Endothelial cell of hepatic sinusoid (primary cell): ENCODE data around the gene AFP.
"Not testable (repeated sequence)": the region's sequence is repeated elsewhere in the genome, so short reads cannot be mapped to it uniquely, and the experiment has no call there.

Experiments used
- in situ Hi-C: cut with HindIII; loops from 2 replicates; pipeline ENCODE4 v1.10.0; 2017; ENCODE audit warnings: low sequenced_read_pairs

The AFP gene

DNA sequence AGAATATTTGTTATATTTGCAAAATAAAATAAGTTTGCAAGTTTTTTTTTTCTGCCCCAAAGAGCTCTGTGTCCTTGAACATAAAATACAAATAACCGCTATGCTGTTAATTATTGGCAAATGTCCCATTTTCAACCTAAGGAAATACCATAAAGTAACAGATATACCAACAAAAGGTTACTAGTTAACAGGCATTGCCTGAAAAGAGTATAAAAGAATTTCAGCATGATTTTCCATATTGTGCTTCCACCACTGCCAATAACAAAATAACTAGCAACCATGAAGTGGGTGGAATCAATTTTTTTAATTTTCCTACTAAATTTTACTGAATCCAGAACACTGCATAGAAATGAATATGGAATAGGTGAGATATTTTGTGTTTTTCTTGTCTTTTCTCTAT lies at the start of gene AFP:
Gene AFP (plus strand): TSS at position 238 of the 400 bp plus-strand sequence. CDS start 42 bp downstream, at position 280.
- in situ Hi-C loops = loop anchor here (5.0 to 10.0 kb wide), 2 partner anchors 59 to 101 kb away; no protein-coding TSS in a partner anchor

DNA sequence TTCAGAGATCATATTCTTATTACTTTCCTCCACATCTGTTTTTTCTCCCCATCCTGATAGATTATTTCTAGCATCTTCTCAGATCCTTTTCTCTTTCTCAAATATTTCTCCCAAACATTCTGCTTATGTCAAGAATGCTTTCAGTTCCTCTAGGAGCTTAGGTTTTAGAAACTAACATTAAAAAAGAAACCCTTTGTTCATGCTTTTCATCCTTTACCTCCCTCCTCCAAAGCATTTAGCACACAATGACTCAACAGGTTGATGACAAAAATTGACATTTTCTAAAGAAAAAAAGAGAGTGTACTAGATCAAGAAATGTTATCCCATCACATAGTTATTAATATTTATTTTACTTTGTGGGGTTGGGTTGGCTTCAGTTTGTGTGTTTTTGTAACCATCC lies 48.5 kb upstream of the AFP start:
- in situ Hi-C loops = no loop called here

DNA sequence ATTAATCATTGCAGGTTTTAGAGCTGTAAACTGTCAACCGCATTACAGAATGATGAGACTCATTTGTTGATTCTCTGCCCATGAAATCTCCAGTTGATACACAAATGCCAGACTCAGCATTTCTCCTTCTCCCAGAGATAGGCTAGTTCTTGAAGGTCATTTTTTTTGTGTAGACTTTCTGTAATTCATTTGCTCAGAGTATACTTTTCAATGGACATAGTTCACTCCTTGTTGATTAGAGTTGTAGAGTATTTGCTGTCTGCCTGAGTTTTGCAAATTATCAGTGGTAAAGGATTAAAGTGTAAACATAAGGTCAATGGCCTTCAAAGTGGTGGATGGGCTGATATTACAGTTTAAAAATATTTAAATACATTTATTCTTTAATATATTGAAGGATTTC lies 47.1 kb upstream of the AFP start:
- in situ Hi-C loops = no loop called here

DNA sequence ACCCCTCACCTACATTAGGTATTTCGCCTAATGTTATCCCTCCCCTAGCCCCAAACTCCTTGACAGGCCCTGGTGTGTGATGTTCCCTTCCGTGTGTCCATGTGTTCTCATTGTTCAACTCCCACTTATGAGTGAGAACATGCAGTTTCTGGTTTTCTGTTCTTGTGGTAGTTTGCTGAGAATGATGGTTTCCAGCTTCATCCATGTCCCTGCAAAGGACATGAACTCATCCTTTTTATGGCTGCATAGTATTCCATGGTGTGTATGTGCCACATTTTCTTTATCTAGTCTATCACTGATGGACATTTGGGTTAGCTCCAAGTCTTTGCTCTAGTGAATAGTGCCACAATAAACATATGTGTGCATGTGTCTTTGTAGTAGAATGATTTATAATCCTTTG lies 46.4 kb upstream of the AFP start:
- in situ Hi-C loops = not testable (repeated sequence)

DNA sequence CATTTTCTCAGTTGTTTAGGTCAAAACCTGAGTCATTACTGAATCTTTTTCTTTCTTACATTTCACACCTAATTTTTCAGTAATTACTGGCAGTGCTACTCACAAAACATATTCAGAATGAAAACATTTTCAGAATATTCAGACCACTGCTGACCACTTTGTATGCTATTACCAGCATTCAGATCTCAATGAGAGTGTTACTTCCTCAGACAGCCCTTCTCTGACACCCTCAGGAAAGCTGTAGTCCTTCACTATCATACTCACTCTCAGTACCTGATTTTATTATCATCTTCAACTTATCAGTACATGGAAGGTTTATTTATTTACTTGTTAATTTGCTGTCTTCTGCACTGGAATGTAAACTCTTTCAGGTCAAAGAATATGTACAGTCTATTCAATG lies 44.2 kb upstream of the AFP start:
- in situ Hi-C loops = no loop called here

DNA sequence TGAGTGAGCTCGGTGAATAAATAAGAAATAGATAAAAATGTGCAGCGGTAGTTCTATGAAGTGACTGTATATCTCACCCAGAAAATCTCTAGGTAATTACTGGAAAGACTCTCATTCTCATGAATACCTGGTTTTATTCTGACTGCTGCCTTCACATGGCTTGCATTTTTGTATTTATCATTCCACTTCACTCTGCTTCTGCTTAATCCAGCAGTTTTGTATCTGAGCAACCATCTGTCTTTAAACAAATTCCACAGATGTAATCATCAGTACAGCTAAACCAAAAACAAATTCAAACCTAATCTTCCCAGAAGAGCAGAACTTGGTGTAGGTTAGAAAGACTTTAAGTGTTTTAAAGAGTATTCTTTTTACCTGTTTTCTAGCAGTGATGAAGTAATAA lies 43.1 kb upstream of the AFP start:
- in situ Hi-C loops = no loop called here

DNA sequence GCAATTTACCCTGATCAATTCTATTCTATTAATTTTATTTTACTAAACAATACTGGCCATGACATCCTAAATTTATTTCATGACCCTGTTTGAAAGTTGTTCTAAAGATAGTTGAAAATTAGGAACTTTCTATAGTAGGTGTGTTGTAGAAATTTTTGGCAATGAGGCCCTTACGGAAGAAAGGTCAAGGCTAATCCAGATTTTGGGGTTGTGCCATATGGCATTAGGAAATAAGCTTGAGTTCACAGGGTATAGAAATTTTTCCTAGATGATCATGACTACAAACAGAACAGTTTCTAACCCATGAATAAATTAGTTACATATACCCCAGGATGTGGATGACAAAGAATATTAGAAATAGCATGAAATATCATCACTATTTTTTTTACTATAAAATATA lies 39.7 kb upstream of the AFP start:
- in situ Hi-C loops = loop anchor here (5.0 kb wide), 1 partner anchor 36 kb away; no protein-coding TSS in a partner anchor

DNA sequence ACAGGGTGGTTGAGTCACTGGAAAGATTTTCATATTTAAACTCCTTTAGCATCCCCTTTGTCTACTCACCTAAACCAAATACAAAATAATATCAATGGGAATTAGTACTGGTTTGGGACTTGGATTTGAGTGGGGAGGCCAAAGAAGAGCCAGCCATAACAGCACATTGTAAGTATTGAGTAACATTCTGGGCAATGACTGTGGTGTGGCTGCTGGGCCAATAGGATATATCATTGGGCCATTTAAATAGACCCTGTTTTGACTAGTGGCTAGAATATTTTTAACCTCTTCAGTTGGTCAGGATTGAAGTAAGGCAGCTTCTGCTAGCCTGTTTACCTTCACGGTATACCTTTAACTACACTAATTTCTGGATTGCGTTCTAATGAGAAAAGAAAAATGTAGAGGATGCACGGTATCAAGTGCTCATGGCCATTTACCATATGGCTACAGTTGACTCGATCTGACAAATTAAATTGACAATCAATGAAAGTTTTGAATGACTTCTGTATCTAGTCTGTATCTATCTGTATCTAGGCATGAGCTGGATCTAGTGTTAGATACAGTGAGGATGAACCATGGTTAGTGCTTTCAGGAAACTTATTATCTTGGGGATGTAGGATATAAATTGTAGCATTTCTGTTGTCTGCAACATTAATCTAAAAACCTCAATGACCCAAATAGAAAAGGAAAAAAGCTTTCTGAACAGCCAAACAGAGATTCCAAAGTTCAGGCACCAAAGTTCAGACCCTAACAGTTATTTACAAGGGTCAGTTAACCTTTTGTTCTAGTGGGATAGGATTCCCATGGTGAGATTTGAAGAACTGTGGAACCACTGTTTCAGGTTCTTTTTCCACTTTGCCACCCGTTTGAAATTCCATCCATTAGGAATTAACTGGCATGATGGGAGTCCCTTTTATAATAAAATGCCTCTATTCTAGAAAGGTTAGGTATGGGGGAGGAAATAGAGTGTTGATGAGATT lies 38.7 kb upstream of the AFP start:
- in situ Hi-C loops = loop anchor here (5.0 kb wide), 1 partner anchor 35 kb away; no protein-coding TSS in a partner anchor

DNA sequence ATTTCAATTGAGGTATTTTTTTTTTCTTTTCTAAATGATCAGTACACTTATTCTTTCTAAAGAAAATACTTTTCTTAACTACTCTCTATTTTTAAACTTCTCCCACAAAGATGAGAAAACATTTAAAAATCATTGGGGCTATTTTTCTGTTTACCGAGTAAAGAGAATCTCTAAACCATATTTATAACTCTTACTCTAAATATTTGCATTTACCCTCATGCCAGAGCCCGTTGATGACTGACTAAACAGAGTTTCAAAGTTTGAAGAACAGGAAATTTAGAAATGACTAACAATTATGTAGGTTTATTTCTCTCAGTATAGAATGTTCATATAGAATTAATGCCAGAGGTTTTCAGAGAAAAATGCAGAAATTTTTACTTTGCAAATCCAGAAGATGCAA lies 34.6 kb upstream of the AFP start:
- in situ Hi-C loops = no loop called here

DNA sequence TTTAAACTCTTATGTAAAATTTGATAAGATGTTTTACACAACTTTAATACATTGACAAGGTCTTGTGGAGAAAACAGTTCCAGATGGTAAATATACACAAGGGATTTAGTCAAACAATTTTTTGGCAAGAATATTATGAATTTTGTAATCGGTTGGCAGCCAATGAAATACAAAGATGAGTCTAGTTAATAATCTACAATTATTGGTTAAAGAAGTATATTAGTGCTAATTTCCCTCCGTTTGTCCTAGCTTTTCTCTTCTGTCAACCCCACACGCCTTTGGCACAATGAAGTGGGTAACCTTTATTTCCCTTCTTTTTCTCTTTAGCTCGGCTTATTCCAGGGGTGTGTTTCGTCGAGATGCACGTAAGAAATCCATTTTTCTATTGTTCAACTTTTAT lies 32.0 kb upstream of the AFP start, which contains the start of gene ALB:
Gene ALB (plus strand): TSS at position 246 of the 400 bp plus-strand sequence. CDS start 41 bp downstream, at position 287.
- in situ Hi-C loops = no loop called here

DNA sequence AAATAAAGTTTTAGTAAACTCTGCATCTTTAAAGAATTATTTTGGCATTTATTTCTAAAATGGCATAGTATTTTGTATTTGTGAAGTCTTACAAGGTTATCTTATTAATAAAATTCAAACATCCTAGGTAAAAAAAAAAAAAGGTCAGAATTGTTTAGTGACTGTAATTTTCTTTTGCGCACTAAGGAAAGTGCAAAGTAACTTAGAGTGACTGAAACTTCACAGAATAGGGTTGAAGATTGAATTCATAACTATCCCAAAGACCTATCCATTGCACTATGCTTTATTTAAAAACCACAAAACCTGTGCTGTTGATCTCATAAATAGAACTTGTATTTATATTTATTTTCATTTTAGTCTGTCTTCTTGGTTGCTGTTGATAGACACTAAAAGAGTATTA lies 31.6 kb upstream of the AFP start:
- in situ Hi-C loops = no loop called here

DNA sequence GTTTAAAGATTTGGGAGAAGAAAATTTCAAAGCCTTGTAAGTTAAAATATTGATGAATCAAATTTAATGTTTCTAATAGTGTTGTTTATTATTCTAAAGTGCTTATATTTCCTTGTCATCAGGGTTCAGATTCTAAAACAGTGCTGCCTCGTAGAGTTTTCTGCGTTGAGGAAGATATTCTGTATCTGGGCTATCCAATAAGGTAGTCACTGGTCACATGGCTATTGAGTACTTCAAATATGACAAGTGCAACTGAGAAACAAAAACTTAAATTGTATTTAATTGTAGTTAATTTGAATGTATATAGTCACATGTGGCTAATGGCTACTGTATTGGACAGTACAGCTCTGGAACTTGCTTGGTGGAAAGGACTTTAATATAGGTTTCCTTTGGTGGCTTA lies 30.9 kb upstream of the AFP start:
- in situ Hi-C loops = no loop called here

DNA sequence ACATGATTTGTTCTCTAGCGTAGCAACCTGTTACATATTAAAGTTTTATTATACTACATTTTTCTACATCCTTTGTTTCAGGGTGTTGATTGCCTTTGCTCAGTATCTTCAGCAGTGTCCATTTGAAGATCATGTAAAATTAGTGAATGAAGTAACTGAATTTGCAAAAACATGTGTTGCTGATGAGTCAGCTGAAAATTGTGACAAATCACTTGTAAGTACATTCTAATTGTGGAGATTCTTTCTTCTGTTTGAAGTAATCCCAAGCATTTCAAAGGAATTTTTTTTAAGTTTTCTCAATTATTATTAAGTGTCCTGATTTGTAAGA lies 29.5 kb upstream of the AFP start:
- in situ Hi-C loops = no loop called here

DNA sequence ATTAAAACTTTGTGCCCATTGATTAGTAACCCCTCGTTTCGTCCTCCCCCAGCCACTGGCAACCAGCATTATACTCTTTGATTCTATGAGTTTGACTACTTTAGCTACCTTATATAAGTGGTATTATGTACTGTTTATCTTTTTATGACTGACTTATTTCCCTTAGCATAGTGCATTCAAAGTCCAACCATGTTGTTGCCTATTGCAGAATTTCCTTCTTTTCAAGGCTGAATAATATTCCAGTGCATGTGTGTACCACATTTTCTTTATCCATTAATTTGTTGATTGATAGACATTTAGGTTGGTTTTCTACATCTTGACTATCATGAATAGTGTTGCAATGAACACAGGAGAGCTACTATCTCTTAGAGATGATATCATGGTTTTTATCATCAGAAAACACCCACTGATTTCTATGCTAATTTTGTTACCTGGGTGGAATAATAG lies 28.8 kb upstream of the AFP start:
- in situ Hi-C loops = no loop called here

DNA sequence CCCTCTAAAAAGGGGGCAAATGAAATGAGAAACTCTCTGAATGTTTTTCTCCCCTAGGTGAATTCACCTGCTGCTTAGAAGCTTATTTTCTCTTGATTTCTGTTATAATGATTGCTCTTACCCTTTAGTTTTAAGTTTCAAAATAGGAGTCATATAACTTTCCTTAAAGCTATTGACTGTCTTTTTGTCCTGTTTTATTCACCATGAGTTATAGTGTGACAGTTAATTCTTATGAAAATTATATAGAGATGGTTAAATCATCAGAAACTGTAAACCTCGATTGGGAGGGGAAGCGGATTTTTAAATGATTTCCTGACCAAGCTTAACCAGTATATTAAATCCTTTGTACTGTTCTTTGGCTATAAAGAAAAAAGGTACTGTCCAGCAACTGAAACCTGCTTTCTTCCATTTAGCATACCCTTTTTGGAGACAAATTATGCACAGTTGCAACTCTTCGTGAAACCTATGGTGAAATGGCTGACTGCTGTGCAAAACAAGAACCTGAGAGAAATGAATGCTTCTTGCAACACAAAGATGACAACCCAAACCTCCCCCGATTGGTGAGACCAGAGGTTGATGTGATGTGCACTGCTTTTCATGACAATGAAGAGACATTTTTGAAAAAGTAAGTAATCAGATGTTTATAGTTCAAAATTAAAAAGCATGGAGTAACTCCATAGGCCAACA lies 27.7 kb upstream of the AFP start:
- in situ Hi-C loops = no loop called here

DNA sequence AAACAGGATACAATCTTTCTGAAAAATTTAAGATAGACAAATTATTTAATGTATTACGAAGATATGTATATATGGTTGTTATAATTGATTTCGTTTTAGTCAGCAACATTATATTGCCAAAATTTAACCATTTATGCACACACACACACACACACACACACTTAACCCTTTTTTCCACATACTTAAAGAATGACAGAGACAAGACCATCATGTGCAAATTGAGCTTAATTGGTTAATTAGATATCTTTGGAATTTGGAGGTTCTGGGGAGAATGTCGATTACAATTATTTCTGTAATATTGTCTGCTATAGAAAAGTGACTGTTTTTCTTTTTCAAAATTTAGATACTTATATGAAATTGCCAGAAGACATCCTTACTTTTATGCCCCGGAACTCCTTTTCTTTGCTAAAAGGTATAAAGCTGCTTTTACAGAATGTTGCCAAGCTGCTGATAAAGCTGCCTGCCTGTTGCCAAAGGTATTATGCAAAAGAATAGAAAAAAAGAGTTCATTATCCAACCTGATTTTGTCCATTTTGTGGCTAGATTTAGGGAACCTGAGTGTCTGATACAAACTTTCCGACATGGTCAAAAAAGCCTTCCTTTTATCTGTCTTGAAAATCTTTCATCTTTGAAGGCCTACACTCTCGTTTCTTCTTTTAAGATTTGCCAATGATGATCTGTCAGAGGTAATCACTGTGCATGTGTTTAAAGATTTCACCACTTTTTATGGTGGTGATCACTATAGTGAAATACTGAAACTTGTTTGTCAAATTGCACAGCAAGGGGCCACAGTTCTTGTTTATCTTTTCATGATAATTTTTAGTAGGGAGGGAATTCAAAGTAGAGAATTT lies 26.8 kb upstream of the AFP start:
- in situ Hi-C loops = no loop called here

DNA sequence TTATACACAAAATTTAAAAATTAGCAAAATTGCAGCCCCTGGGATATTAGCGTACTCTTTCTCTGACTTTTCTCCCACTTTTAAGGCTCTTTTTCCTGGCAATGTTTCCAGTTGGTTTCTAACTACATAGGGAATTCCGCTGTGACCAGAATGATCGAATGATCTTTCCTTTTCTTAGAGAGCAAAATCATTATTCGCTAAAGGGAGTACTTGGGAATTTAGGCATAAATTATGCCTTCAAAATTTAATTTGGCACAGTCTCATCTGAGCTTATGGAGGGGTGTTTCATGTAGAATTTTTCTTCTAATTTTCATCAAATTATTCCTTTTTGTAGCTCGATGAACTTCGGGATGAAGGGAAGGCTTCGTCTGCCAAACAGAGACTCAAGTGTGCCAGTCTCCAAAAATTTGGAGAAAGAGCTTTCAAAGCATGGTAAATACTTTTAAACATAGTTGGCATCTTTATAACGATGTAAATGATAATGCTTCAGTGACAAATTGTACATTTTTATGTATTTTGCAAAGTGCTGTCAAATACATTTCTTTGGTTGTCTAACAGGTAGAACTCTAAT lies 26.0 kb upstream of the AFP start:
- in situ Hi-C loops = no loop called here

DNA sequence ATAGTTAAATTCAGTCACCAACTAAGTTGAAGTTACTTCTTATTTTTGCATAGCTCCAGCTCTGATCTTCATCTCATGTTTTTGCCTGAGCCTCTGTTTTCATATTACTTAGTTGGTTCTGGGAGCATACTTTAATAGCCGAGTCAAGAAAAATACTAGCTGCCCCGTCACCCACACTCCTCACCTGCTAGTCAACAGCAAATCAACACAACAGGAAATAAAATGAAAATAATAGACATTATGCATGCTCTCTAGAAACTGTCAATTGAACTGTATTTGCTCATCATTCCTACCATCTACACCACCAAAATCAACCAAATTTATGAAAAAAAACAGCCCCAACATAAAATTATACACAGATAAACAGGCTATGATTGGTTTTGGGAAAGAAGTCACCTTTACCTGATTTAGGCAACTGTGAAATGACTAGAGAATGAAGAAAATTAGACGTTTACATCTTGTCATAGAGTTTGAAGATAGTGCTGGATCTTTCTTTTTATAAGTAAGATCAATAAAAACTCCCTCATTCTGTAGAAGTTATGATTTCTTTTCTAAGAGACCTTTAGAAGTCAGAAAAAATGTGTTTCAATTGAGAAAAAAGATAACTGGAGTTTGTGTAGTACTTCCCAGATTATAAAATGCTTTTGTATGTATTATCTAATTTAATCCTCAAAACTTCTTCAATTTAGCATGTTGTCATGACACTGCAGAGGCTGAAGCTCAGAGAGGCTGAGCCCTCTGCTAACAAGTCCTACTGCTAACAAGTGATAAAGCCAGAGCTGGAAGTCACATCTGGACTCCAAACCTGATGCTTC lies 24.9 kb upstream of the AFP start:
- in situ Hi-C loops = no loop called here

DNA sequence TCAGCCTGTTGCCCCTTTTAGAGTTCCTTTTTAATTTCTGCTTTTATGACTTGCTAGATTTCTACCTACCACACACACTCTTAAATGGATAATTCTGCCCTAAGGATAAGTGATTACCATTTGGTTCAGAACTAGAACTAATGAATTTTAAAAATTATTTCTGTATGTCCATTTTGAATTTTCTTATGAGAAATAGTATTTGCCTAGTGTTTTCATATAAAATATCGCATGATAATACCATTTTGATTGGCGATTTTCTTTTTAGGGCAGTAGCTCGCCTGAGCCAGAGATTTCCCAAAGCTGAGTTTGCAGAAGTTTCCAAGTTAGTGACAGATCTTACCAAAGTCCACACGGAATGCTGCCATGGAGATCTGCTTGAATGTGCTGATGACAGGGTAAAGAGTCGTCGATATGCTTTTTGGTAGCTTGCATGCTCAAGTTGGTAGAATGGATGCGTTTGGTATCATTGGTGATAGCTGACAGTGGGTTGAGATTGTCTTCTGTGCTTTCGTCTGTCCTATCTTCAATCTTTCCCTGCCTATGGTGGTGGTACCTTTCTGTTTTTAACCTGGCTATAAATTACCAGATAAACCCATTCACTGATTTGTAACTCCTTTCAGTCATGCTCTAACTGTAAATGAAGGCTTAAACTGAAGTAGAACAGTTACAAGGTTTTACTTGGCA lies 24.1 kb upstream of the AFP start:
- in situ Hi-C loops = no loop called here
